Effector memory CD8-positive, alpha-beta T cell (primary cell): ENCODE data around the gene ELFN1.

Experiments
- ATAC-seq: fragments of 150-1000 bp; cut with Tn5 transposase; replicated peaks from 2 replicates; pipeline ENCODE4 v1.10.0; 2021; ENCODE audit warnings: mild to moderate bottlenecking, moderate library complexity
- DNase-seq, 3 experiments: peaks; one replicate each; pipeline ENCODE4 v3.0.0; 2021
- H3K27ac Mint-ChIP-seq, 2 donors: one replicate each; pipeline ENCODE4 v1.8.0; 2022; ENCODE audit warnings: mild to moderate bottlenecking in 2 of 2, mixed read lengths in 2 of 2, moderate library complexity in 2 of 2
- H3K27me3 Mint-ChIP-seq, 2 donors: one replicate each; pipeline ENCODE4 v1.8.0; 2022; ENCODE audit warnings: mixed read lengths in 2 of 2
- H3K36me3 Mint-ChIP-seq: one replicate; pipeline ENCODE4 v1.8.0; 2022; ENCODE audit warnings: mild to moderate bottlenecking, moderate library complexity, mixed read lengths; ENCODE audit not compliant: insufficient read depth
- H3K4me1 Mint-ChIP-seq, 2 donors: one replicate each; pipeline ENCODE4 v1.8.0; 2022; ENCODE audit warnings: low read depth in 2 of 2, mixed read lengths in 2 of 2
- H3K4me3 Mint-ChIP-seq, 2 donors: one replicate each; pipeline ENCODE4 v1.8.0; 2022; ENCODE audit warnings: mild to moderate bottlenecking in 2 of 2, mixed read lengths in 2 of 2, moderate library complexity in 2 of 2
- H3K9me3 Mint-ChIP-seq, 2 donors: one replicate each; pipeline ENCODE4 v1.8.0; 2022; ENCODE audit warnings: mixed read lengths in 2 of 2

The ELFN1 gene

GRCh38 chr7:1794888-1795542, 124.9 kb downstream of the ELFN1 start:
- ATAC-seq = no peak

More at GRCh38 chr7:1794888-1795542, 124.9 kb downstream of the ELFN1 start:
- peaks cover 7% of the 10 kb centered on the region for H3K36me3 Mint-ChIP-seq
- no peaks in the 10 kb centered on the region for H3K4me1 Mint-ChIP-seq
- no peak overlapping the region for H3K4me3 Mint-ChIP-seq
- H3K27ac Mint-ChIP-seq = no peak overlapping the region
- no peak for DNase-seq
- peaks cover 6 to 16% of the 10 kb centered on the region in 2 donors for H3K9me3 Mint-ChIP-seq
- peaks cover 26 to 45% of the 10 kb centered on the region in 2 donors for H3K27me3 Mint-ChIP-seq
